ENCODE measurements around the gene AMBP.
"Not testable (repeated sequence)": the region's sequence is repeated elsewhere in the genome, so short reads cannot be mapped to it uniquely, and the experiment has no call there.

Gene AMBP

DNA sequence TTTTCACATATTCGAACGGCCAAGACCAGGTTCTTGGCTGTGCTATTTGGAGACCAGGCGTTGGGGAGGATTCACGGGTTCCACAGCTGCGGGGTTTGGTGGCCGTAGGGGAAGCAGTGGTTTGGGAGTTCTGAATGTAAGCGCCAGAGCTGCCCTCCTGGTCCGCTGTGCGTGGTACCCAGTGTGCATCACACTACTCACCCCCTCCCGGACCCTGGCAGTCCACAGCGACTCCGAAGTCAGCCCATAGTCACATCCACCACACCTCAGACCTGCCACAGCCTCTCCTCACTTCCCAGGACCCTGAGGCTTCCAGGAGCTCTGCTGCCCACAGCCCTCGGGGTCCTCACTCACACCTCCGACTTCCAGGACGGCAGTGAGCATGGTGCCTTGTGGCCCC, 26.8 kb downstream of the AMBP start:
- no peak for DNase-seq (ENCODE audit: low read depth in 2 of 2)

- no peak for DNase-seq (ENCODE audit: low read depth in 2 of 2)
These were observed 27.5 kb downstream of the AMBP start for GRCh38 chr9:114050646-114051045.

GRCh38 chr9:114050226-114050568, 27.9 kb downstream of the AMBP start:
- no peak for DNase-seq (ENCODE audit: low read depth in 2 of 2)

DNA sequence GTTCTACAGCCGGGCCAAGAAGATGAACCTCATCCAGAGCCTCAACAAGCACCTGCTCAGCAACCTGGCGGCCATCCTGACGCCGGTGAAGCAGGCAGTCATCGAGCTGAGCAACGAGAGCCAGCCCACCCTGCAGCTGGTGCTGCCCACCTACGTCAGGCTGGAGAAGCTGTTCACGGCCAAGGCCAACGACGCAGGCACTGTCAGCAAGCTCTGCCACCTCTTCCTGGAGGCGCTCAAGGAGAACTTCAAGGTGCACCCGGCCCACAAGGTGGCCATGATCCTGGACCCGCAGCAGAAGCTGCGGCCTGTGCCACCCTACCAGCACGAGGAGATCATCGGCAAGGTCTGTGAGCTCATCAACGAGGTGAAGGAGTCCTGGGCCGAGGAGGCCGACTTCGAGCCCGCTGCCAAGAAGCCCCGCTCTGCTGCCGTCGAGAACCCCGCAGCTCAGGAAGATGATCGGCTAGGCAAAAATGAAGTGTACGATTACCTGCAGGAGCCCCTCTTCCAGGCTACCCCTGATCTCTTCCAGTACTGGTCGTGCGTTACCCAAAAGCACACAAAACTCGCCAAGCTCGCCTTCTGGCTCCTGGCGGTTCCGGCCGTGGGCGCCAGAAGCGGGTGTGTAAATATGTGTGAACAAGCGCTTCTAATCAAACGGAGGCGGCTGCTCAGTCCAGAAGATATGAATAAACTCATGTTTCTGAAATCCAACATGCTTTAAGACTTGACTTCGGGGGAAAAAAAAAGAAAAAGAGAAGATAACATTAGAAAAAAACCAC, 28.5 kb downstream of the AMBP start:
- no peak for DNase-seq (ENCODE audit: low read depth in 2 of 2)

DNA sequence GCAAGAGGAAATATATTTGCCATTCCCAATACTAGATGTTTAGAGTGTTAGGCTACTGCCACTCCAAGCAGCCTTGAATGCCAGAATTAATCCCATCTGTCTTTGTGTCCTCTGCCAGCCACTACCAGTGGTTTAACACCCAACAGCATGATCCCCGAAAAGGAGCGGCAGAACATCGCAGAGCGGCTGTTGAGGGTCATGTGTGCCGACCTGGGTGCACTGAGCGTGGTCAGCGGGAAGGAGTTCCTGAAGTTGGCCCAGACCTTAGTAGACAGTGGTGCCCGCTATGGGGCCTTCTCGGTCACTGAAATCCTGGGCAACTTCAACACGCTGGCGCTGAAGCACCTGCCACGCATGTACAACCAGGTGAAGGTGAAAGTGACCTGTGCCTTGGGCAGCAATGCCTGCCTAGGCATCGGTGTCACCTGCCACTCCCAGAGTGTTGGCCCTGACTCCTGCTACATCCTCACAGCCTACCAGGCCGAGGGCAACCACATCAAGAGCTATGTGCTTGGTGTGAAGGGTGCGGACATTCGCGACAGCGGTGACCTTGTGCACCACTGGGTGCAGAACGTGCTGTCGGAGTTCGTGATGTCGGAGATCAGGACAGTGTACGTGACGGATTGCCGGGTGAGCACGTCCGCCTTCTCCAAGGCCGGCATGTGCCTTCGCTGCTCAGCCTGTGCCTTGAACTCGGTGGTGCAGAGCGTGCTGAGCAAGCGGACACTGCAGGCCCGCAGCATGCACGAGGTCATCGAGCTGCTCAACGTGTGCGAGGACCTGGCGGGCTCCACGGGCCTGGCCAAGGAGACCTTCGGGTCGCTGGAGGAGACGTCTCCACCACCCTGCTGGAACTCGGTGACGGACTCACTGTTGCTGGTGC, 29.3 kb downstream of the AMBP start:
- no peak for DNase-seq (ENCODE audit: low read depth in 2 of 2)

- no peak for DNase-seq (ENCODE audit: low read depth in 2 of 2)
These were observed 30.4 kb downstream of the AMBP start for GRCh38 chr9:114047717-114048116.

DNA sequence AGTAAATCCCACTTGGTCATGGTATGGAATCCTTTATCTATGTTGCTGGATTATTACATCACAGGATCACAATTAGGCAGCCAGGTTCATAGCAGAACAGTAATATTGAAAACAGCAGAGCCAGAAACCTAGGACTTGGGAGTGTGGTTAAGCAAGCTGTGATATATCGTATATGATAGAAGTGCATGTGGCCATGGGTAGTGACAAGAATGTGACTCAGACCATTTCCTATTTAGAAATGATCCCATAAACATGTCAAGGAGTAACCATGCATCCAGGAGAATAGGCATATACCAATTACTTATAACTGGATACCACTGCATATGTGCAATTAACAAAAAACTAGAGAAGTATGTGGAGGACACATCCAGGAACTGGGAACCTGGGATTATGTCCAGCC, 31.2 kb downstream of the AMBP start:
- no peak for DNase-seq (ENCODE audit: low read depth in 2 of 2)

GRCh38 chr9:114046237-114046755, 31.8 kb downstream of the AMBP start:
- no peak for DNase-seq (ENCODE audit: low read depth in 2 of 2)

GRCh38 chr9:114043660-114044059, 34.4 kb downstream of the AMBP start:
- not testable (repeated sequence) for DNase-seq (ENCODE audit: low read depth in 2 of 2)

DNA sequence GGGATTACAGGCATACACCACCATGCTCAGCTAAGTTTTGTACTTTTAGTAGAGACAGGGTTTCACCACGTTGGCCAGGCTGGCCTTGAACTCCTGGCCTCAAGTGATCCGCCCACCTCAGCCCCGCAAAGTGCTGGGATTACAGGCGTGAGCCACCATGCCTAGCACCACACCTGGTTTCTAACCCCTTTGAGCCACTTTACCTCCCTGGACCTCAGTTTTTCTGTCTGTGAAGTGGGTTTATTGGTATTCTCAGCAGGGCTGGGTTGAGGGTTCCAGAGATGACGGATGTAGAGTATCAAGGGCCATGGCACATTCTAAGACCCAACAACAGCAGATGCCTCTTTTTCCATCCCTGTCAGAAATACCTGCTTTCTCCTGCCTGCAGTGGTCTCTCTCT, 38.6 kb downstream of the AMBP start:
- DNase-seq (ENCODE audit: low read depth in 2 of 2): no peak

- DNase-seq (ENCODE audit: low read depth in 2 of 2): no peak
These were observed 39.3 kb downstream of the AMBP start for GRCh38 chr9:114038724-114039313.

DNA sequence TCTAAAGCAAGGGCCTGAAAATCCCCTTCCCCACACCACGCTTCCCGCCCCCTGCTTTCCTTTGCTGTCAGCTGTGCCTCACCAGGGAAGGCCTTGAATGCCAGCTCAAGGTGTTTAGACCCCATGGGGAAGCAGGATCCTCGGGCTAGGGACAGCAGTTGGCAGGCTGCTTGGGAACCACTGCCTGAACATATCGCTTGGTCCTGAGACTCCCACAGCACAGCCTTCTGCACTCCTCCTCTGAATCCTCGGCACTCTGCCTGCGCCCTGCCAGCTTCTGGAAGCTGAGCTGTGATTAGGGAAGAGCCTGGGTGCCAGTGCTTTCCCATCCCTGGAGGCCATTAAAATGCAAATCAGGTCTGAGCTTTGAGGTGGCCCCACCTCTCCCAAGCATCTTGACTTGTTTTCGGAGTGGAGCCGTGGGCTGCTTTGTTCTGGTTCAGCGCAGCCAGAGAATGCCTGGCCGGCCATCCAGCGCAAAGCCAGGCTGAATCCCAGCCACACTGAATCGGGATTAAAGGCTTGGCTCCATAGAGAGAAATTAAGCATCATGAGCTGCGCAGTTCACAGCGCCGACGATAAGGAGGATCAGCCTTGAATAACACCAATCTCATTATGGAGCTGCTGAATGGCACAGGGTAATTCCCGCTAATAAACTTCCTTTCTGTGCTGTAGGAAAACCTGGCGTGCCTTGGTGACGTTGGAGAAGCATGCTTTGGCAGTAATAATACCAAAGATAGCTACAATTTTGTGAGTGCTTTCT, 40.0 kb downstream of the AMBP start:
- DNase-seq (ENCODE audit: low read depth in 2 of 2): no peak

DNA sequence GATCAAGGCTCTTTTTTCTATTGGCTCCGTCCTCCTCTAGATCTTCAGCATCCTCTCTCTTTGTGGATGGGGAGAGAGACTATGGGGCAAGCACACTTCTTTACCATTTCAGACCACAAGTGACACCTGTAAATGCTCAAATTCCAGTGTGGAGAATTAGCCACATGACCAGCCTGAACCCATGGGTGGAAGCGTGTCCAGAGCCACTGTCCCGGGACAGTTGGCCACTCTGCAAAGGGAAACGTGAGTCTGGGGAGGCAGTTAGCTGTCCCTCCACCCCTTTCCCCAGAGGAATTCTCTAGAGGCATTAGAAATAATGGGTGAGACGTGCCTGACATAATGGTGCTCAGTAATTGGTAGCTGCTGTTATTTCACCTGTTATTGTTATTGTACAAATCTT, 40.9 kb downstream of the AMBP start:
- no peak for DNase-seq (ENCODE audit: low read depth in 2 of 2)

- no peak for DNase-seq (ENCODE audit: low read depth in 2 of 2)
These were observed 42.0 kb downstream of the AMBP start for GRCh38 chr9:114035845-114036801.

DNA sequence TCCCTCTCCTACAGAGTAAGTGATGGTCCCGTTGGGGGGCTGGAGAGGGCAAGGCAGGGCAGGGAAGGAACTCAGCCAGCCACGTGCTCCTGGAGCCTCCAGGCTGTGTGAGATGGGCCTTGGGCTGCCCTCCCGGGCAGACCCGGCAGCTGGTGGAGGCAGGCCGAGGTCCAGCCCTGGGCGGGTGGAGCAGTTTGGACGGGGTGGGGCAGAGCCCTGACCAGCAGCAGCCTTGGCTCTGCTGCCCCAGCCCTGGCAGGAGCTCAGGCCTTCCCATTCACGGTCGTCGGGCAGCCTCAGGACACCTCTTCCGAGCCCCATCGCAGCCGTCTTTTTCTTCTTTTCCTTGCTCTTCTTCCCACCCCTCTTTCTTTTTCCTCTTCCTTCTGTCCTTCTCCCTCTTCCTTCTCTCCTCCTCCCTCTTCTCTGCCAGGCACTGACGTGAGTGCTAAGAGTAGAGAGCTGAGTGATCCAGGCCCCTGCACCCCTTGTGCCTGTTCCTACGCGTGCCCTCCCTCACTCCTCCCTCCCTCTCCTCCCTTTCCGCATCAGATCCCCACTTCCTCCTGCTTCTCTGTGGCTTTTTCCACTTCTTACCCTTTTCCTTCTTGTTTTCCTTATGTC, 42.8 kb downstream of the AMBP start:
- DNase-seq (ENCODE audit: low read depth in 2 of 2): no peak

DNA sequence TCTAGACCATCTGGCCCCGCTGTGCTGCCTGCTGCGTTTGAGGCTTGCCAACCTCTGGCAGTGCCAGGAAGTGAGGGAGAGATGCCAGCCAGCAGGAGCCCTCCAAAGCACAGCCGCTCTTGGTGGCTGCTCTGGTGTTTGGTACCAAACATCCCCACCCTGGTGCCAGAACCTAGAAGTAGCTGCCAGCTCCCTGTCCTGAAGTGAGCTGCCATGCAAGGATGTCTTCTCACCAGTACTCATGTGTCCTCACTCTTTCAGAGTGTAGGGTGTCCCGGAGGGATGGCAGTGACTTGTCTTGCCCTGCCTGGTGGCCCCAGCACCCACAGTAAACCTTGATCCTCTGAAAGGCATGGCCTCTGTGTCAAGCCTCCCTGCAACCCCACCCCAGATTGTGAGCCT, 43.4 kb downstream of the AMBP start:
- no peak for DNase-seq (ENCODE audit: low read depth in 2 of 2)

DNA sequence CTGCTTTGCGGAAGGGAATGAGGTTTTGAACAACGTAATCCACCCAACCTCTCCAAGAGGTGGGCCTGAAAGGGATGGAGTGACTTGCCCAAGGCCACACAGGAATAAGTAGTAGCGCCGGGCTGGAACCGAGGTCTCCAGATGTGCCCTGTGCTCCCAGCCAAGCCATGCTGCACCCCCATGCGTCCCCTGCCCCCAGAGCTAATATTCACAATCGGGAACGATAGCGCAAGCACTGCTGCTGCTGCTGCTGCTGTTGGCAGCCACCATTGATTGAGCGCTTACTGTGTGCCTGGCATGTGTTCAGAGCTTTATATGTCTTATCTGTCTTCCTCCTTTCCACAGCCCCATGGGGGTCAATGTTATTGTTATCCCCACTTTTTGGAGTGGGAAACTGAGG, 43.9 kb downstream of the AMBP start:
- DNase-seq (ENCODE audit: low read depth in 2 of 2): no peak

GRCh38 chr9:114033397-114034103, 44.5 kb downstream of the AMBP start:
- no peak for DNase-seq (ENCODE audit: low read depth in 2 of 2)

All from activated CD8-positive, alpha-beta memory T cell treated with anti-CD3 and anti-CD28 coated beads for 4 hours (primary cell).